CD4-positive, alpha-beta T cell treated with Interleukin-4 for 1 hour (primary cell): ENCODE results near the gene HCRTR1.

Experiments
- DNase-seq, 2 donors: peaks; one replicate each; pipeline ENCODE4 v3.0.0-alpha.2; 2020 to 2022

Gene HCRTR1

DNA sequence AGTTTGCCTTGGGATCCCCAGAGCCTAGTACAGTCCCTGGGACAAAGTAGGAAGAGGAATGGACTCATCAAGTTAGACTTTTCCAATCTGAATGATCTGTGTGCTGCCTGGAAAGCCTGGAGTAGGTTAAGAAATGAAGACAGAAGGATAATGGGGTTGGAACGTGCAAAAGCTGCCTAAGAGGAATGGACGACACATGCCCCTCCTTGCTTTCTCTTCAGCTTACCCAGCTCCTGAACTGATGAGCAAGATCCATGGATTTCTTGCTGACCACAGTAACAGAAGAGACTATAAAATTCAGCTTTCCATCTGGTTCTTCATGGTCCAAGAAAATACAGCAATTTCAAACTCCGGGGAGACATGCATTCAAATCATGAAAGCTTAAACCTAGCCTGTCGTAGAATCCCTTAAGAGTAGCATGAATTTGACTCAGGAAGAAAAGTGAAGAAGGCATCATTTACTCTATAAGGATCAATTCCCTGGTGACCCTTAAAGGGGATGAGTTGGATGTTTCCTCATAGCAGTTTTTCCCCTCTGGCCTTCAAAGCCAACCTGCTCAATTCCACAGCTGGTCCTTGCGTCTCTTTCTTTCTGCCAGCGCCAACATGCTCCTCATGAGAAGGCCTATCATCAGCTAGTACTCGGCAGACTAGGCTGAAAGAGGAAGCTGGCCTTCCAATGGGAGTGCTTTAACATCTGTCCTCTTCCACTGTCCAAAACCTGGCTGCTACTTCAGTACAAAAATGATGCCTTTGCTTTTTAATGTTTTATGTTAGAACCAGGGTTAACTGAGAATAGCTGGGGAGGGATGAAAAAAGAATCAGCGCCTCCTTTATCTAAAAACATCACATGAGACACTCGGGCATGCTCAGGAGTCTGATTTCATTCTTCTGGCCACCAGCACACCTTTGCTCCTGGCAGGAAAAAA, 32.9 kb downstream of the HCRTR1 start:
- DNase-seq: no peak

- no peak for DNase-seq
These were observed 33.6 kb downstream of the HCRTR1 start for GRCh38 chr1:31651089-31651420.

GRCh38 chr1:31651766-31652165, 34.3 kb downstream of the HCRTR1 start:
- no peak for DNase-seq

DNA sequence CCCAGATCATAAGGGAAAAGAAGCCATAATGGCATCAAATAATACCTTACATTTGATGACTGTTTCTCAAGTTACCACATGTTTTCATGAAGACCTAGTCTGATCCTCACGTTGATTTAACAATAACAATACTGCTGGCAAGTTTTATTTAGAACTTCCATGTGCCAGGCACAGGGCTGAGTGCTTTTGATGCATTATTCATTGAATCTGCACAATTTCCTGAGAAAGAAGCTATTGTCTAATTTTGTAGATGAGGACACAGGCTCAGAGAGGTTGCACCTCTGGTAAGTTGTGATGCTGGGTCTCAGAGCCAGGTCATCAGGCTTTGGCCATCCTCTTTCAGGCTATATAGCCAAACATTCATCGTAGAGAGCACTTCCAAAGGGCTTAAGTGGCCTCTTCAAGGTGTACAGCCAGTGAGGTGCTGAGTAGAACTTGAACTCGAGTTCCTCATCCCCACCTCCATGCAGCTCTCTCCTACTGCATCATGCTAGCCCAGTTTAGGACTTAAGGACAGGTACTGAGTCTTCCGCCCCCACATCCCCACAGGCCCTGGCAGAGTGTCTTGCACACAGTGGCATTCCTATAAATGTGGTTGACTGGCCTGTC, 35.5 kb downstream of the HCRTR1 start:
- DNase-seq: no peak

DNA sequence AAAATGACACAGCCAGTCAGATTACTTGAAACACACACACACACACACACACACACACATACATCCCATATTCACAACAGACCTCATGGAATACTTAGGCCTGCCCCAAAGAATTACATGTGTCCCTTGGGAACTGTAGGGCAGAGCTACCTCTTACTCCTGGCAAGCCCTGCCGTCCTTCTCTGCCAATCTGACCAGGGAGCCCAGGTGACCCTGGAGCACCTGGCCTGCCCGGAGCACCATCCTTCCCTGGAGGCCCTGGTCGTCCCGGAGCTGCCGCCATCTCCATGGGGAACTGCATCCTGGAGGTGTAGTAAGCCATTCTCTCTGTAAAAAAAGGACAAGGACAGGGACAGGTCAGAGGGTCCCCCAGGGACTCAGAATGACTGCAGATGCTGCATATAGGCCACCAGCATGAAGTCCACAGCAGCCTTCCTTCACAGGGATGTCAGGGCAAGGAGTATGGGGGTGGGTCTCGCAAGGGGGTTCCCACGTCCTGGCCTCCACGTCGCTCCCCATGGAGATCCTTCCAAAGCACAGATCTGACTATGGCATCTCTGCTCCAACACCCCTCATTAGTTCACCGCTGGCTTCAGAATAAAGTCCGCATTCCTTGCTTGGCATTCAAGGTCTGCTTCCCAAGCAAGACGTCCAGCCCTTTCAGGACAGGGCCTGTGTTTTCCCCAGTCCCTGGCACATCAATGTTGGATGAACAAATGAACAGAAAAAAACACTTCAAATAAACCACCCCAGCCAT, 36.4 kb downstream of the HCRTR1 start:
- no peak for DNase-seq

- no peak for DNase-seq
These were observed 36.9 kb downstream of the HCRTR1 start for GRCh38 chr1:31654474-31654776.

DNA sequence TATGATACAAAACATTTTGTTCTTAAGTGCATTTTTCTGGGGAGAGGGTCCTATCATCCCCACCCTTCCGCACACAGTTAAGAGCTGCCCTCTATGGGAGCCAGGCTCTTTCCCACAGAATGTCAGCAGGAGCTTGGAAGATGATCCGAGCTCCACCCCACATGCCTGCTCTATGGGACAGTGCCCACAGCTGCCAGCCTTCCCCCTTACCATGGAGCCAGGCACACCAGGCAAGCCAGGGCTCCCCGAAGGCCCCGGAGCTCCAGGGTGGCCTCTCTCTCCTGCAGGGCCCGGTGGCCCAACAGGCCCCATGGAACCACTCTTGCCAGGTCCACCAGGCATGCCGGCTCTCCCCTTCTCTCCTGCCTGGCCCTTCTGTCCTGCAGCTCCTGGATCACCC, 37.6 kb downstream of the HCRTR1 start:
- no peak for DNase-seq

DNA sequence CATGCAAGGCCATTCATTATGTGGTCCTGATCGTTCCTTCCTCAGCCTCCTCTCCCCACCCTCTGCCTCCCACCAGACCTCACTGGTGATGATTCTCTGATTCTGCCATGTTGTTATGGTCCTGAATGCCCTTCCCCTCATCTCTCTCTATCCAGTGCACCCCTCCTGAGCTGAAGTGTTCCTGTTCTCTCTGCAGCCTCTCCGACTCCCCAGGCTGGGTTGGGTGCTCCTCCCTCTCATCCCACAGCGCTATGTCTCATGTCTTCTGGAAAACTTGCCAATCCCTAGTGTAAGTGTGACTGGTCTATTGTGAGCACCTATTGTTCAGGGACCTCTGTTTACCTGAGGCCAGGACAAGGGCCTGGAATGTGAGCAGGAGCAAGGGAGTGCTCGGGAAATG, 38.3 kb downstream of the HCRTR1 start:
- no peak for DNase-seq

DNA sequence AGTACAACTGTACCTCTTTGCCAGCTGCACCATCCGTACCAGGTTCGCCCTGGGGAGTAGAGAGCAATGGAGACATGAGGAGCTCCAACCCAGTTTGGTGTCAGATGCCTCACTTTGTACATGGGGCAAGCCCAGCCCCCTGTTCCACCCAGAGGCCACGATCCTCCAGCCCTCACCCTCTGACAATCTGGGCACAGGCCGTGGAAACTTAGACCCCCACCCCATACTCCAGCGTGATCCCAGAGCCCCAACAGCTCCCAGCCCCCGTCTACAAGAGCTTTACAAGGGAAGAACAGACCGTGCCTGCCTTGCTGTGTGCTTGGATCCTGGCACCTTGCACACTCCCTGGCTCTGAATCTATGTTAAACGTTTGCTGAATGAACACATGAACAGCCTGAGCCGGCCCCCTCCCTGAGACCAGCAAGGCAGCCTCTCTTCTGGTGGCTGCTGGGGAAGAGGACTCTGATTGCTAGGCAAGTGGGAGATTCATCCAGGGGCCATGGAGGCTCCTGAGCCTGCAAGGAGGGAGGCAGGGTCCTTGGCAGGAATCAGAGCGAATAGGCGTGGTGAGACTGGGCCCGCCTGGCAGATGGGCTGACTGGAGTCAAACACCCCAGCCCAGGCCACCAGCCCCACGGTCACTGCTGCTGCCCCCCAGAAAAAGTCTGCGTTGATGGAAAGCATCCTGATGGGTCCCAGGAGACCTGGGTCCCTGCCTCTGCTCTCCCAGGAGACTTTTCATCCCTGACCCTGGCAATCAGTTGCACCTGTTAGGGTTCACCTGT, 39.7 kb downstream of the HCRTR1 start:
- DNase-seq: no peak

- DNase-seq: no peak
These were observed 40.6 kb downstream of the HCRTR1 start for GRCh38 chr1:31657972-31658510.

DNA sequence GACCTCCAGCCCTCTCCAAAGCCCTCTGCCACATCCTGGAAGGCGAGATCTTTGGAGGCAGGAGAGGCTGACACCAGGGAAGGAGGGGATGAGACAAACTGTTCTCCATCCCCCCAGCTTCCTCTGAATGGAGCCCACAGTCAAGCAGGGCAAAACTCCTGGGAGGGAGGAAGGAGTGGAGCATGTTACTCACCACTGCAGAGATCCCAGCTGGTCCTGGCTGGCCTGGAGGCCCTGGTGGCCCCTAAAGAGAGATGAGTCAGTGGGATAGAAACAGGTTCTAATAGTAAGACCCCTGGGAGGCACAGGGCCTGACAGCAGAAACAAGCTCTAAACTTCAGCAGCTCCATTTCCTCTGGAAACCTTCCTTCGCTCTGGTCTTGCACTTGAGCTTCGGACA, 41.2 kb downstream of the HCRTR1 start:
- no peak for DNase-seq

DNA sequence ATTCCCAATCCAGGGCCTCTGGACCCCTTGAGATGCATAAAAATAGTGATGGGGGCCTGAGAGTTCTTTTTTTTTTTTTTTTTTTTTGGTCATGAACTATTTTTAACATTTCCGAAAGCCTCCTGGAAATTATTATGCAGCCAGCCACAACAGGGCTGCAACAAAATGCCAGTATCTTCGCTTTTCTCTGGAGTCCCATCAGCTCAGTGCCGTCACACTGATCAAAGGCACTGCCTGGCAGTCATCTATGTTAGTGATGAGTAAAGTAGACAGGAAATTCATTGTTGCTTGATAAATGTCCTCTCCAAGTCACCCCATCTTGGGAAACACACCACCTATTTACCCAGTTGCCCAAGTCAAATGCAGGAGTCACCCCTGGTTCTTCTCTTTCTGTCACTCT, 42.4 kb downstream of the HCRTR1 start:
- no peak for DNase-seq

DNA sequence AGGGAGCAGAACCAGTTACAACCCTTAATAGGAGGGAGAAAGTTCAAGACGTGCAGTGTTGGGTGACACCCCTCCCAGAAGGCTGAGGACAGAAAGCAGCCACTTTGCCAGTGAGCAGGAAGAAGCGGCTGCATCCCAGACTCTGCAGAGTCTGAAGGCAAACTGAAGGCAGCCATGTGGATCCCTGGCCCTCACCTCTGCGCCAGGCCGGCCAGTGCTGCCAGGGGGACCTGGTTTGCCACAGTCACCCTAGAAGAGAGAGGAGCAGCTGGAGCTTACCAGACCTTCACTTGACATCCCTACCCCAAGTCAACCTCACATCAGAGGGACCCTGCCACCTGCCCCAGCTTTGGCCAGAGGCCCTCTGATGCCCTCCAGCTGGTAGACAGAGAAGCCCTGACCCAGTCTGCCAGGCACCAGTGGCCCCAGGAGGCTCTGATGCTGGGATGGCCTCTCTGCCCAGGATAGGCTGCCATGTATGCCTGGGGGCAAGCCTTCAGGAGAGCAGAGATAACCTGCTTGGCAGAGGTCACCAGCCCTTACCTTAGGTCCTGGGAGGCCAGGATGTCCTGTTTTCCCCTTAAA, 43.5 kb downstream of the HCRTR1 start:
- no peak for DNase-seq

DNA sequence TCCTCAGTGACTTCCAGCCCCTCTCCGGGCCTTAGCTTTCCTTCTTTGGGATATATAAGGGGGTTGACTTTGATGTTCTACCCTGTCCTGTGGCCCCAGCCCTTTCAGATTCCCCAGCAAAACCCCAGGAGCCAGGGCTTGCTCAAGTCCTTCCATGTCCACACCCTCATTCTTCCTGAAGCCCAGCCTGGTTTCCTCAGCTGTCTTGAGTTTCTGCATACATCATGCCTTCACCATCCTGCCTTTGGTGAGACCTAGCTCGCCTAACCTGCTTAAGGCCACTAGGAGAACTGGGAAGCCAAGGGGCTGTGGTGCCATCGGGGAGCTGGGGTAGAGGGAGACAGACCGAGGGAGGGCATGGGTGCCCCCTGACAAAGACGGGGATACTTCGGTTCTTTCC, 44.4 kb downstream of the HCRTR1 start:
- no peak for DNase-seq

DNA sequence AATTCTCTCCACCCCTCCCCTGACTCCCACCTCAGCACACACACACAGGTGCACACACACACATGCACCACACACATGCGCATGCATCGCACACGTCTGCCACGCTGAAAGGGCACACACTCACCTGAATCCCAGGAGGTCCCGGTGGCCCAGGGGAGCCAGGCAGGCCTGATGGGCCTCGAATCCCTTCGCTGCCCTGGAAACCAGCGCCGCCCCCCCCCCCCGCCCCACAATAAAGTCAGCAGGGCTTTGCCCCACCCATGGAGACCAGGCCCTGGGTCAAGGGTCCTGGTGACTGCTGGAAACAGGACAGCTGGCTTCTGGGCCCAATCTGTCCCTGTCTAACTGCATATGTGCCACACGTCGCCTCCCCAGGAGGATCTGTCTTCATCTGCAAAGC, 45.0 kb downstream of the HCRTR1 start:
- no peak for DNase-seq

GRCh38 chr1:31663622-31664452, 46.3 kb downstream of the HCRTR1 start:
- DNase-seq: peak; percentile 49 to 59

GRCh38 chr1:31664528-31664927, 47.0 kb downstream of the HCRTR1 start:
- DNase-seq: no peak

DNA sequence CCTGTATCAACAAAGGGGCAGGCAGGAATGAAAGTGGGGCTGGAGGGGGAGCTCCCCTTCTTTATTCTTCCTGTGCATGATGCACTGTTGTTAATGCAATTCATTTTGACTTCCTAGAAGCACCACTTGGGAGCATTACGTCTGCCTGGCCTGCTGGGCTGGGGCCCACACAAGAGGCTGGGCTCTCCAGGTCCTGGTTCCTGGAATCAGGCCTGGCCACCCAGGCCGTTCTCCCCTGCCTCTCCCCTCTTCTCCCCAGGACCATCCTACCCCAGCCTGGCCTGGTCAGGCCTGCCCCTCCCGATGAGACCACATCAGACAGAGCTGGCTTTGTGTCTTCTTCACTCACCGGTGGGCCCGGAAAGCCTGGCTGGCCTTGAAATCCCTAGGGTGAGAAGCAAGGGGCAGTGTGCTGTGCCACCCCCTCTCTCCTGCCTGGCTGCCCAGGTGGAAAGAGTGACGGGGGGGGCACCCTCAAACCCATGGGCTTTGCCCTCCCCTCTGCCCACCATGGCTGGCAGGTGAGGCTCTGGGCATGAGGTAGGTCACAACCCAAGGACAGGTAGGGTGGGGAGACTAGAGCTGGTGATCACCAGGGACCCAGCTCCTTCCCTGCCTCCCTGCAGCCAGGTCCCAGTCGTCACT, 47.9 kb downstream of the HCRTR1 start:
- DNase-seq: no peak

GRCh38 chr1:31666263-31666963, 48.9 kb downstream of the HCRTR1 start:
- DNase-seq: no peak

DNA sequence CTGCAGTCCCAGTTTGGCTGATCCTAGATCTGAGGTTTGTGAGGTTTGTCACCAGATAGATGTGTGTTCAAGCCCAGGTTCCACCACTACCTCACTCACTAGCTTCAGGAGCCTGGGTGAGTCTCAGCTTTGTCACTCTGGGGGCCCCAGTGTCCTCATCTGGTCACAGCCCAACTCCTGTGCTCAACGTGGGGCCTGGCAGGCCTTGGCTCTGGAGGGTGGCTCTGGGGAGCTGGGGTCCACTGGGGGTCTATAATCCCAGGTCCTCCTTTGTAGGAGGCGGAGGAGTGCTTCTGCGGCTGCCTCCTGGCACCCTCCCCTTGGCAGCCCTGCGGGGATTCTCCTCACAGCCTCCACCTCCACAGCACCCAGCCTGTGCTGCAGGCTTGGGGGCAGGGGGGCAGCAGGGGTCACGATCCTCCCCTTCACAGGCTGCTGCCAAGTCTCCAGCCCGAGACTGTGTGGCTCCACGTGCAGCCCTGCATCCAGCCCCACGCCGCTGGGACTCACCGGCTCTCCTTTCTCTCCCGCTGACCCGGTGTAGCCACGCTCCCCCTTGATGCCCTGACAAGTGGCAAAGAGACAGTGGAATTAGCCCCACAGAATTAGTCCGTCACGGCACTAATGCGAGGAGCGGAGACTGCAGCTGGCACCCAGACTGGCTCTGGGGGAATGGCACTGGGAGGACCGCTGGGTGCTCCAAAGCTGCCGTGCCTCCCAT, 49.7 kb downstream of the HCRTR1 start:
- no peak for DNase-seq
